Measurements from ENCODE around the gene MTRF1L.

The MTRF1L gene

DNA sequence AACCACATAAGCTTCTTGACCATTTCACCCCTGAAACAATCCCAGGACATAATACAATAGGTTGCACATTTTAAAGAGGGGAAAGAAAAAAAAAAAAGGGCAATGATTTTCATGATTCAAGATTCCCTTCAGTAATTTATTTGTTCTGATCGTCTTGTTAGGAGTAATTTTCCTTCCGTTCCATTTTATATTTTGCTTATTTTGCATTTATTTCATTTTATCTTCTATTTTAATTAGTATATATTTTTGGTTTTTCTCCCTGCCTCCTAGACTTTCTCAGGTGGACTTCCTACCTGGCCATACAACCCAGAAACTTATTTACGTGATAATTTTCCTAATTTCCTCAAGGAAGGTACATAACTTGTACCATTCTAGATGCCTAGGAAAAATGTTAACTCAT is 52.3 kb downstream of the MTRF1L start:
- Histone ChIP-seq H3K4me1 (no peaks in the 10 kb centered on the region), H3K9ac (no peak overlapping the region), H3K4me3 (ENCODE audit: low read depth, low read length) (no peak overlapping the region), H2AFZ (no peak overlapping the region), H3K79me2 (no peaks in the 10 kb centered on the region), H3K27ac (no peak overlapping the region), H3K27me3 (ENCODE audit: control insufficient read depth, insufficient read depth, low read length) (no peaks in the 10 kb centered on the region), H3K9me3 (ENCODE audit: control insufficient read depth, low read length) (peaks cover 3% of the 10 kb centered on the region), H3K4me2 (ENCODE audit: low read length) (no peak overlapping the region), H3K36me3 (ENCODE audit: control insufficient read depth, insufficient read depth, low read length) (no peaks in the 10 kb centered on the region)
- TF ChIP-seq CTCF (IDR thresholded peaks at IDR 0.05): no peak

DNA sequence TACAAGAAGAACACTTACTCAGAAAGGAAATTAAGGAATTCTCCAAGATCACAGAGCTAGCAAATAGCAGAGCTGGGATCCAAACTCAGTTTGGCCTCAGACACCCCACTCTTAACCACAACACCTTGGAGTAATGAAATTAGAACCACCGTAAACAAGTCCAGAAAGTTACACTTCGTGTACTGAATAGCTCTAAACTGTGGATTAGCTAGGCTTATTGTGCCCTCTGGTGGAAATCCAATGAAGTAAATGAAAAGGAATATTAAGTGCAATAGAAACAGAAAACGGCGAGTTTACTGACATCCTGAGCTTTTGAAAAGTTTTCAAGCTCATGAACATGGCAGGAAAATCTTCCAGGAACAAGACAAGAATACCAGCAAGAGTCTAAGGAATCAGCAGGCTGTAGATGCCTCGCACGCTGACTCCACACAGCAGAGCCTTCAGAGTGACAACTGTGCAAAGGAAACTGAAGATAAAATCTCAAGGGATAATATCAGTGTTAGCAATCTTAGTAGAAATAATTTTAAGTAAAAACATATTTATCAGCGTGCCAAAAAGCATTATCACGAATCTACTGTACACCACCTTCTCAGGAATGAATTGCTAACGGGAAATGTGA is 54.2 kb downstream of the MTRF1L start:
- H2AFZ ChIP-seq: peak overlapping the region; percentile 83
- H3K36me3 ChIP-seq (ENCODE audit: control insufficient read depth, insufficient read depth, low read length): no peaks in the 10 kb centered on the region
- TF ChIP-seq CTCF (IDR thresholded peaks at IDR 0.05): peak; percentile 53
- no peak overlapping the region for H3K9ac ChIP-seq
- H3K27ac ChIP-seq: no peak overlapping the region
- H3K4me3 ChIP-seq (ENCODE audit: low read depth, low read length): no peak overlapping the region
- no peaks in the 10 kb centered on the region for H3K27me3 ChIP-seq (ENCODE audit: control insufficient read depth, insufficient read depth, low read length)
- peaks cover 3% of the 10 kb centered on the region for H3K9me3 ChIP-seq (ENCODE audit: control insufficient read depth, low read length)
- peak overlapping the region; percentile 35 for H3K4me2 ChIP-seq (ENCODE audit: low read length)
- H3K4me1 ChIP-seq: no peaks in the 10 kb centered on the region
- no peaks in the 10 kb centered on the region for H3K79me2 ChIP-seq

GRCh38 chr6:152946995-152947394 is 55.5 kb downstream of the MTRF1L start:
- no peak overlapping the region for H3K27ac ChIP-seq

GRCh38 chr6:152946484-152946883 is 56.0 kb downstream of the MTRF1L start:
- Histone ChIP-seq H3K27ac (no peak overlapping the region), H2AFZ (no peak overlapping the region), H3K4me2 (ENCODE audit: low read length) (no peak overlapping the region), H3K9ac (no peak overlapping the region), H3K36me3 (ENCODE audit: control insufficient read depth, insufficient read depth, low read length) (no peaks in the 10 kb centered on the region), H3K4me3 (ENCODE audit: low read depth, low read length) (no peak overlapping the region), H3K4me1 (no peaks in the 10 kb centered on the region), H3K9me3 (ENCODE audit: control insufficient read depth, low read length) (peaks cover 3% of the 10 kb centered on the region), H3K79me2 (no peaks in the 10 kb centered on the region), H3K27me3 (ENCODE audit: control insufficient read depth, insufficient read depth, low read length) (no peaks in the 10 kb centered on the region)
- no peak for TF ChIP-seq CTCF (IDR thresholded peaks at IDR 0.05)

More at GRCh38 chr6:152946995-152947394, 55.5 kb downstream of the MTRF1L start:
- no peak for TF ChIP-seq CTCF (IDR thresholded peaks at IDR 0.05)
- Histone ChIP-seq H3K9me3 (ENCODE audit: control insufficient read depth, low read length) (peaks cover 3% of the 10 kb centered on the region), H3K4me3 (ENCODE audit: low read depth, low read length) (no peak overlapping the region), H2AFZ (no peak overlapping the region), H3K4me1 (no peaks in the 10 kb centered on the region), H3K79me2 (no peaks in the 10 kb centered on the region), H3K27me3 (ENCODE audit: control insufficient read depth, insufficient read depth, low read length) (no peaks in the 10 kb centered on the region), H3K36me3 (ENCODE audit: control insufficient read depth, insufficient read depth, low read length) (no peaks in the 10 kb centered on the region), H3K4me2 (ENCODE audit: low read length) (no peak overlapping the region), H3K9ac (no peak overlapping the region)

DNA sequence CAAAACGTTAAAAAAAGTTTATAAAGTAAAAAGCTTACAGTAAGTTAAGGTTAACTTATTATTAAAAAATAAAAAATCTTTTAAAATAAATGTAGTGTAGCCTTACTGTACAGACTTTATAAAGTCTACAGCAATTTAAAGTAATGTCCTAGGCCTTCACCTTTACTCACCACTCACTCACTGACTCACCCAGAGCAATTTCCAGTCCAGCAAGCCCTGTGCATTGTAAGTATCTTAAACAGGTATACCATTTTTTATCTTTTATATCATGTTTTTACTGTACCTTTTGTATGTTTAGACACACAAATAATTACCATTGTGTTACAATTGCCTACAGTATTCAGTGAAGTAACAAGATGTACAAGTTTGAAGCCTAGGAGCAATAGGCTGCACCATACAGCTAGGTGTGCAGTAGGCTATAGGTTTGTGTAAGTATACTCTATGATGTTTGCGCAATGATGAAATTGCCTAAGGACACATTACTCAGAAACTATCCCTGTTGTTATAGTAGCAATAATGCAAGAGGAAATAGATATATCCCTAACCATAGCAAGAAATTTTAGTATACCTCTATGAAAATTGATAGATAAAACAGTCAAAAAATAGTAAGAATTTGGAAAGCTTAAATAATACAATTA is 59.1 kb downstream of the MTRF1L start:
- Histone ChIP-seq H3K4me3 (ENCODE audit: low read depth, low read length) (no peak overlapping the region), H3K9ac (no peak overlapping the region), H3K27me3 (ENCODE audit: control insufficient read depth, insufficient read depth, low read length) (no peaks in the 10 kb centered on the region), H3K4me1 (no peaks in the 10 kb centered on the region), H3K27ac (no peak overlapping the region), H3K79me2 (no peaks in the 10 kb centered on the region), H3K9me3 (ENCODE audit: control insufficient read depth, low read length) (peaks cover 3% of the 10 kb centered on the region), H2AFZ (no peak overlapping the region), H3K4me2 (ENCODE audit: low read length) (no peak overlapping the region), H3K36me3 (ENCODE audit: control insufficient read depth, insufficient read depth, low read length) (no peaks in the 10 kb centered on the region)
- no peak for TF ChIP-seq CTCF (IDR thresholded peaks at IDR 0.05)
